ENCODE measurements around the gene NDUFA6.
"Not testable (repeated sequence)": the region's sequence is repeated elsewhere in the genome, so short reads cannot be mapped to it uniquely, and the experiment has no call there.

Gene NDUFA6

GRCh38 chr22:42090596-42091454 lies at the start of gene NDUFA6:
TSS of gene NDUFA6 (minus strand) at chr22:42090772. CDS start at chr22:42090744, 28 bp downstream.
- peak; percentile 99 for DNase-seq (ENCODE audit: low spot score)

- not testable (repeated sequence) for DNase-seq (ENCODE audit: low spot score)
These were observed 49.6 kb upstream of the NDUFA6 start for GRCh38 chr22:42140153-42140552.

- DNase-seq (ENCODE audit: low spot score) = not testable (repeated sequence)
These were observed 48.9 kb upstream of the NDUFA6 start for GRCh38 chr22:42139508-42139907.

DNA sequence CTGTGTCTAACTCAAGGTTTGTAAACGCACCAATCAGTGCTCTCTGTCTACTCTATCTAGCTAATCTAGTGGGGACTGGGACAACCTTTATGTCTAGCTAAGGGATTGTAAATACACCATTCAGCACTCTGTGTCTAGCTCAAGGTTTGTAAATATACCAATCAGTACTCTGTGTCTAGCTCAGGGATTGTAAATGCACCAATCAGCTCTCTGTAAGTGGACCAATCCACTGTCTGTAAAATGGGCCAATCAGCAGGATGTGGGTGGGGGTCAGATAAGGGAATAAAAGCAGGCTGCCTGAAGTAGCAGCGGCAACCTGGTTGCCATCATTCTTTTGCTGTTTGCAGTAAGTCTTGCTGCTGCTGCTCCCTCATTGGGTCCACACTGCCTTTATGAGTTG lies 48.4 kb upstream of the NDUFA6 start:
- DNase-seq (ENCODE audit: low spot score) = no peak

GRCh38 chr22:42138122-42138770 lies 47.7 kb upstream of the NDUFA6 start:
- DNase-seq (ENCODE audit: low spot score) = no peak

GRCh38 chr22:42135688-42136087 lies 45.1 kb upstream of the NDUFA6 start:
- not testable (repeated sequence) for DNase-seq (ENCODE audit: low spot score)

GRCh38 chr22:42134100-42135020 lies 43.8 kb upstream of the NDUFA6 start:
- DNase-seq (ENCODE audit: low spot score) = no peak

GRCh38 chr22:42132457-42132856 lies 41.9 kb upstream of the NDUFA6 start:
- no peak for DNase-seq (ENCODE audit: low spot score)

GRCh38 chr22:42131562-42131961 lies 41.0 kb upstream of the NDUFA6 start:
- no peak for DNase-seq (ENCODE audit: low spot score)

- DNase-seq (ENCODE audit: low spot score) = not testable (repeated sequence)
These were observed 40.3 kb upstream of the NDUFA6 start, which contains the start of gene CYP2D6 for GRCh38 chr22:42130639-42131431. TSS of gene CYP2D6 (minus strand) at chr22:42130810. CDS start at chr22:42130791, 19 bp downstream.

- not testable (repeated sequence) for DNase-seq (ENCODE audit: low spot score)
These were observed 39.6 kb upstream of the NDUFA6 start for GRCh38 chr22:42130182-42130581.

DNA sequence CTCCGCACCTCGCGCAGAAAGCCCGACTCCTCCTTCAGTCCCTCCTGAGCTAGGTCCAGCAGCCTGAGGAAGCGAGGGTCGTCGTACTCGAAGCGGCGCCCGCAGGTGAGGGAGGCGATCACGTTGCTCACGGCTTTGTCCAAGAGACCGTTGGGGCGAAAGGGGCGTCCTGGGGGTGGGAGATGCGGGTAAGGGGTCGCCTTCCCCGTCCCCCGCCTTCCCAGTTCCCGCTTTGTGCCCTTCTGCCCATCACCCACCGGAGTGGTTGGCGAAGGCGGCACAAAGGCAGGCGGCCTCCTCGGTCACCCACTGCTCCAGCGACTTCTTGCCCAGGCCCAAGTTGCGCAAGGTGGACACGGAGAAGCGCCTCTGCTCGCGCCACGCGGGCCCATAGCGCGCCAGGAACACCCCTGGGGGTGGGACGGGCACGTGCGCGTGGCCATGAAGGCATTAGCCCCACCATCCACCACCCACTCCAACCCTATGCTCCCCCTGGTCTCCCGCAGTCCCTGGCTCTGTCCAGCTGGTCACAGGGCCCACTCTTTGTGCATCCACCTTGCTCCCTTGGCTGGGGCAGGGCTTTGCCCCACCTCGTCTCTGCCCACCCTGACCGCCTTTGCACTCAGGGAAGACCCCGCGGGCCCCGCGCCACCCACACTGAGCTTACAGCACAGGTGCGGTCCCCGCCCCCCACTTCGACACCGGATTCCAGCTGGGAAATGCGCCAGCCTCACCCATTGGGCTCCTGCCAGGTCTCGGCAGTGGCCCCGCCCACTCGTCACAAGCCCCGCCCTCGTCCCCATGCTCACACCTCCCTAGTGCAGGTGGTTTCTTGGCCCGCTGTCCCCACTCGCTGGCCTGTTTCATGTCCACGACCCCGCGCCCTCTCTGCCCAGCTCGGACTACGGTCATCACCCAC lies 38.5 kb upstream of the NDUFA6 start:
- peak; percentile 41 for DNase-seq (ENCODE audit: low spot score)

GRCh38 chr22:42128007-42128406 lies 37.4 kb upstream of the NDUFA6 start:
- DNase-seq (ENCODE audit: low spot score) = not testable (repeated sequence)

GRCh38 chr22:42127606-42128005 lies 37.0 kb upstream of the NDUFA6 start:
- DNase-seq (ENCODE audit: low spot score) = no peak

DNA sequence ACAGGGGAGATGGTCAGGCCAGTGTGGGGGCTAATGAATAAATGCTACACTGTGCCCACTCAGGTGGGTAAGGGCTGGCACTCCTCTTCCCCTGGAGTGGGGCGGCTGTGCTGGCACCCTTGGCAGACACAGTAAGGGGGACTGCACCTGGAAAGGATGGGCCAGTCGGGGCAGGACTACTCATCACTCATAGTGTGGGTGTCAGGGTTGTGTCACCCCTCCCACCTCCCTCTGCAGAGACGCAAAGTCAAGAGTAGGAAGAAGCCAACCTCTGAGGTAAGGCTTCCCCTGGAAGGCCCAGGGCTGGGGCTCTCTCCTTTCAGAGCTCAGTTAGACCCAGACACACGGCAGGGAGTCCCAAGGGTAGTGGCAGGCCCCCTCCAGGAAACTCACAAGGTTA lies 33.0 kb upstream of the NDUFA6 start:
- DNase-seq (ENCODE audit: low spot score) = not testable (repeated sequence)

- not testable (repeated sequence) for DNase-seq (ENCODE audit: low spot score)
These were observed 29.9 kb upstream of the NDUFA6 start for GRCh38 chr22:42120231-42121021.

DNA sequence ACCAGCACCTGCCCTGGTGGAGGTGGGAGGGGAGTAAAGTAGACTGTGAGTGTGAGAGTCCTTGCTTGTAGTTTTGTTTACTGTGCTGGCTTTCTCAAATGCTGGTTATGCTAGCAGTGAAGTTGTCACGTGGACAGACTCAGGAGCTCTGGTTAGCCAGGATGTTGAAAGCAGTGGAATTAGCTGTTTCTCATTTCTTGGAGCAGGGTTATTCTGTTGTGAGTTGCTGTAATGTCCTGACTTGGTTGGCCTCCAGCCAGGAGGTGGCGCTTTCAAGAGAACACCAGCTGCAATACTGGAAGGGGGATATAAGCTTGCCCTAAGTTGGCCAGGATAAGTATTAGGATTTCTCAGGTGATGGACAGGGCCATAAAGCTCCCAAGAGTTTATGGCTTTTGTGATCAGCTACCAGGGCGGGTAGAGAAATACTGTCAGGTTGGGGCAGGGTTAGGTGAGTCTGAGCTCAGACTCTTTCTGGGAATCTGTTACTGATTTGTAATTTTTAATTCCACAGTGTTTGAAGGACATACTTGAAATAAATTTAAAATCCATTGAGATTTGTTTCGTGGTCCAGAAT lies 26.4 kb upstream of the NDUFA6 start:
- no peak for DNase-seq (ENCODE audit: low spot score)

GRCh38 chr22:42115420-42115830 lies 24.9 kb upstream of the NDUFA6 start:
- DNase-seq (ENCODE audit: low spot score) = not testable (repeated sequence)

GRCh38 chr22:42114721-42115120 lies 24.1 kb upstream of the NDUFA6 start:
- DNase-seq (ENCODE audit: low spot score) = peak; percentile 43
